Transverse colon (tissue), 4 donors: Measurements from ENCODE around the gene FAM162A.

Source experiments
- CTCF ChIP-seq, 5 experiments: fragments of 200-600 bp in 3 of 5; fragments of 450-650 bp in 2 of 5; sonication (generic) in 3 of 5; IDR thresholded peaks; 1 replicate in 2 of 5; 2 replicates in 3 of 5; pipeline ENCODE4 v1.5.1; 2016 to 2017; ENCODE audit warnings: antibody characterized with exemption in 5 of 5, inconsistent platforms in 3 of 5, mild to moderate bottlenecking in 2 of 5, moderate library complexity in 1 of 5
- EP300 ChIP-seq: sonication (generic); formaldehyde crosslinking; IDR thresholded peaks from one replicate; pipeline ENCODE4 v1.6.1; 2017; ENCODE audit warnings: antibody characterized with exemption, low read depth
- POLR2A ChIP-seq: fragments of 450-650 bp; IDR thresholded peaks from one replicate; pipeline ENCODE4 v1.6.1; 2016; ENCODE audit warnings: antibody characterized with exemption, mild to moderate bottlenecking, moderate library complexity
- POLR2AphosphoS5 ChIP-seq, 3 donors: sonication (generic); formaldehyde crosslinking; IDR thresholded peaks; one replicate each; pipeline ENCODE4 v1.6.1; 2016; ENCODE audit warnings: antibody characterized with exemption in 3 of 3

- TF ChIP-seq POLR2AphosphoS5 (IDR thresholded peaks at IDR 0.05) (no peak), CTCF (IDR thresholded peaks at IDR 0.05) (no peak), EP300 (no peak), POLR2A (no peak)
Observed at GRCh38 chr3:122377975-122378374, 6.0 kb upstream of the FAM162A start.
